ENCODE measurements around the gene FAM217B.

Gene FAM217B

DNA sequence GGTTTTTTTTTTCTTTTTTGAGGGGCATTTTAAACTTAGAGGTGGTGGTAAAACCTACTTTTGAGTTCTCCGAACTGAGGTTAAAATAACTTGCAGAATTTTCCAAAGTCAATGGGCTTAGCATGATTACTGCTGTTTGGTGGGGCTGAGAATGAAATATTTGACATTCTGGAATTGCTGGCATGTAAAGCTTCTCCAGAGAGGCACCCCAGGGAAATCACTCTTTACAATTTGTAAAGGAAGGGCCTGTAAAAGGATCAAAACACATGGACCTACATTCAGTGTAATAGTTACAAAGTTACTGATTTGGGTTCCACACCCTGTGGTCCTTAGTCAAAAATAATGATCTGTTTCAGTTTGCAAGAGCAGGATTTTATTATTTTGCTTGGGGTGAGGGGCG, 5.5 kb downstream of the FAM217B start:
- no peak for DNase-seq
- H3K27ac ChIP-seq = no peak overlapping the region
- H3K27me3 ChIP-seq (replicated peaks) = no peaks in the 10 kb centered on the region
- TF ChIP-seq, protein P1, sequence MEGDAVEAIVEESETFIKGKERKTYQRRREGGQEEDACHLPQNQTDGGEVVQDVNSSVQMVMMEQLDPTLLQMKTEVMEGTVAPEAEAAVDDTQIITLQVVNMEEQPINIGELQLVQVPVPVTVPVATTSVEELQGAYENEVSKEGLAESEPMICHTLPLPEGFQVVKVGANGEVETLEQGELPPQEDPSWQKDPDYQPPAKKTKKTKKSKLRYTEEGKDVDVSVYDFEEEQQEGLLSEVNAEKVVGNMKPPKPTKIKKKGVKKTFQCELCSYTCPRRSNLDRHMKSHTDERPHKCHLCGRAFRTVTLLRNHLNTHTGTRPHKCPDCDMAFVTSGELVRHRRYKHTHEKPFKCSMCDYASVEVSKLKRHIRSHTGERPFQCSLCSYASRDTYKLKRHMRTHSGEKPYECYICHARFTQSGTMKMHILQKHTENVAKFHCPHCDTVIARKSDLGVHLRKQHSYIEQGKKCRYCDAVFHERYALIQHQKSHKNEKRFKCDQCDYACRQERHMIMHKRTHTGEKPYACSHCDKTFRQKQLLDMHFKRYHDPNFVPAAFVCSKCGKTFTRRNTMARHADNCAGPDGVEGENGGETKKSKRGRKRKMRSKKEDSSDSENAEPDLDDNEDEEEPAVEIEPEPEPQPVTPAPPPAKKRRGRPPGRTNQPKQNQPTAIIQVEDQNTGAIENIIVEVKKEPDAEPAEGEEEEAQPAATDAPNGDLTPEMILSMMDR (IDR thresholded peaks at IDR 0.05; ENCODE audit: low read depth, low read length, missing control alignments) = no peak
- H3K4me3 ChIP-seq (ENCODE audit: low read depth, low read length) = no peak overlapping the region
- in situ Hi-C loops (cut with HindIII; ENCODE audit: low pct_ligation_motif_present, low sequenced_read_pairs) = no loop called here
- H3K36me3 ChIP-seq (replicated peaks) = peaks cover 12% of the 10 kb centered on the region

- Histone ChIP-seq H3K36me3 (replicated peaks) (peaks cover 12% of the 10 kb centered on the region), H3K4me3 (ENCODE audit: low read depth, low read length) (no peak overlapping the region), H3K27me3 (replicated peaks) (no peaks in the 10 kb centered on the region), H3K27ac (no peak overlapping the region)
- TF ChIP-seq, protein P1 (IDR thresholded peaks at IDR 0.05; ENCODE audit: low read depth, low read length, missing control alignments) = no peak
- no peak for DNase-seq
- in situ Hi-C loops (cut with HindIII; ENCODE audit: low pct_ligation_motif_present, low sequenced_read_pairs) = no loop called here
Measured at GRCh38 chr20:59947376-59947775, 7.2 kb downstream of the FAM217B start.

DNA sequence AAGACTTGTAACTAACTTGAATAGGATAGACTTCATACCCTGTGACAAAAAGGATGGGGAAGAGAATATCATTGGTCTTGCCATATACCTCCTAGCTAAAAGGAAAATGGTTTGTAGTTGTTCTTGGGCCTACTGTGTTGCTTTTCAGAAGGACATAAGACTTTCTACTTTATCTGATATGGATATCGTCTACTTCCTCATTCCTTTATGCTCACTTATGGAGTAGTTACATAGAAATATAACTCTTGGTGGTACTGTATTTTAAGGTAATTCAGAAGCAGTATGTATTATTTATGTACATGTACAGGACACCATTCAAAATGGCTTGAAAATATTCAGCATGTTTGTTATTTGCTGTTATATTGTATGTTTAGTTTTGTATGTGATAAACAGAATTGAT, 8.0 kb downstream of the FAM217B start:
- TF ChIP-seq, protein P1 (IDR thresholded peaks at IDR 0.05; ENCODE audit: low read depth, low read length, missing control alignments) = no peak
- DNase-seq = no peak
- H3K36me3 ChIP-seq (replicated peaks) = peaks cover 12% of the 10 kb centered on the region
- in situ Hi-C loops (cut with HindIII; ENCODE audit: low pct_ligation_motif_present, low sequenced_read_pairs) = no loop called here
- H3K27me3 ChIP-seq (replicated peaks) = no peaks in the 10 kb centered on the region
- H3K27ac ChIP-seq = no peak overlapping the region
- H3K4me3 ChIP-seq (ENCODE audit: low read depth, low read length) = no peak overlapping the region

DNA sequence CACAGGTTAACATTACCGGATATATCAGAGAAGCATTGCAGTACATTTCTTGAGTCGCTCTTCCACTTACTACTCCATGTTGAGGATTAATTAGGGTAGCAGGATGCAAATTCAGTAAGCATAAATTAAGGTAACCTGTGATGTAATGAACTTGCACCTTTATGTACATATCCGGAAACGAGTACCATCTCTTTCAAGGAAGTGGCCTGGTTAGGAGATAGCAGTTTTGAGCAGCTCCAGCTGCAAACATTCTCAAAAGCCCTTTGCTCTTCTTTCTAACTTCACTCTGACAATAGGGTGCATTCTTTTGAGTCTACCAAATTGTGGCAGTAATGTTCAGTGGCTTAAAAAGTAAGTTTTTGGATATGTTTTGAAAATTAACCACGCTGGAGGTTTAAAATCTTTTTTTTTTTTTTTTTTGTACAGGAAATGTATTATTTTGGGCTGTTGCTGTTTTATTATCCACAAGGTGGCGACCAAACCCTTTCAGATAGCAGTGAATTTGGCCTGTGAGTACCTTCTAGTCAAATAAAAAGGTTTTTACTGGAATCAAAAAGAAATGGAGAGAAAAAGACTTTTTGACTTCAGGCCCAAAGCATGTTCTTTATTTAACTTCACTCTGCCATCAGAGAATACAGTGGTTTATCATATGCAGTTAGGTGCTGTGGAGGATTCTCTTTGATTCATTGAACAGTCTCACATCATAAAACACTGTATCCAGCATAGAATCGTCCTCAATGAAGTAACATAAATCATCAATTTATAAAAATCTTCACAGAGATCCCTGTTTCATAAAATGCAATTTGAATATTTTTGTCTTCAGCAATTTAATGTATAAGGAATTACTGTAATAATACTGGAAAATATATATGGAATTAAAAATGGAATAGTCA, 8.9 kb downstream of the FAM217B start:
- Histone ChIP-seq H3K36me3 (replicated peaks) (peaks cover 9% of the 10 kb centered on the region), H3K27ac (no peak overlapping the region), H3K27me3 (replicated peaks) (no peaks in the 10 kb centered on the region), H3K4me3 (ENCODE audit: low read depth, low read length) (no peak overlapping the region)
- TF ChIP-seq, protein P1 (IDR thresholded peaks at IDR 0.05; ENCODE audit: low read depth, low read length, missing control alignments) = peak; percentile 59
- in situ Hi-C loops (cut with HindIII; ENCODE audit: low pct_ligation_motif_present, low sequenced_read_pairs) = no loop called here
- DNase-seq = peak; percentile 45

GRCh38 chr20:59949911-59950310, 9.7 kb downstream of the FAM217B start:
- in situ Hi-C loops (cut with HindIII; ENCODE audit: low pct_ligation_motif_present, low sequenced_read_pairs) = no loop called here
- TF ChIP-seq, protein P1 (IDR thresholded peaks at IDR 0.05; ENCODE audit: low read depth, low read length, missing control alignments) = no peak
- no peak overlapping the region for H3K4me3 ChIP-seq (ENCODE audit: low read depth, low read length)
- no peak overlapping the region for H3K27ac ChIP-seq
- H3K36me3 ChIP-seq (replicated peaks) = peaks cover 2% of the 10 kb centered on the region
- no peaks in the 10 kb centered on the region for H3K27me3 ChIP-seq (replicated peaks)
- DNase-seq = no peak
